NCI-H2196 treated with DMSO at 0.1 percent for 48 hours (cell line): ENCODE results near the gene THSD1.

Experiments
- DNase-seq: peaks from one replicate; lab custom pipeline; 2025; ENCODE audit not compliant: unreplicated experiment; lab: John Stamatoyannopoulos, UW

The THSD1 gene

GRCh38 chr13:52405767-52406494 lies at the start of gene THSD1:
Gene THSD1, minus strand, starts transcription at chr13:52406172. Its CDS starts 3,572 bp downstream, at chr13:52402600.
- DNase-seq: no peak

DNA sequence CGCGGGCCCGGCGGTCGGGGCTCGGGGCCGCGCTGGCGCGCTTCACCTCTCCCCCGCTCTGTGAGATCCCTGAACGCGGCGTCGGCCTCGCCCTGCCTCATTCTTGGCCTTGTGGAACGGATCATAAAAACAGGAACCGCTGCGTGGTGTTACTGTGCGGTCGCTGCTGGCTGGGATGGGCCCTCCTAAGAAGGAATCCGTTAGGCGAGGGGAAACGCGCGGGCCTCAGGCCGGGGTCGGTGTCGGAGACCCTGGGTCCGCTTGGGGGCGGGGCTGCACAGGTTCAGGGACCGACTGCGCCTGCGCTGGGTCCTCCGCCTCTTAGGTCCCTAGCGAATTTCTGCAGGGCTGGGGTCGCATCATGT lies 49.7 kb upstream of the THSD1 start:
- no peak for DNase-seq

GRCh38 chr13:52454820-52455676 lies 49.1 kb upstream of the THSD1 start, which contains the start of gene CKAP2:
Gene CKAP2, plus strand, starts transcription at chr13:52455478. Its CDS starts 79 bp downstream, at chr13:52455557.
- peak; percentile 53 for DNase-seq

- DNase-seq: no peak
These were observed 48.5 kb upstream of the THSD1 start for GRCh38 chr13:52454459-52454819.

- DNase-seq: no peak
These were observed 46.5 kb upstream of the THSD1 start for GRCh38 chr13:52452470-52452869.

- DNase-seq: no peak
These were observed 45.3 kb upstream of the THSD1 start for GRCh38 chr13:52451135-52451804.

GRCh38 chr13:52450793-52451116 lies 44.8 kb upstream of the THSD1 start:
- DNase-seq: no peak

- DNase-seq: peak; percentile 66
These were observed 44.2 kb upstream of the THSD1 start, which contains the start of gene VPS36 for GRCh38 chr13:52450012-52450792. Gene VPS36, minus strand, starts transcription at chr13:52450634. Its CDS starts 40 bp downstream, at chr13:52450594.

GRCh38 chr13:52449331-52450011 lies 43.5 kb upstream of the THSD1 start:
- DNase-seq: no peak

GRCh38 chr13:52447815-52448552 lies 42.0 kb upstream of the THSD1 start:
- no peak for DNase-seq

GRCh38 chr13:52447354-52447753 lies 41.4 kb upstream of the THSD1 start:
- DNase-seq: no peak

- no peak for DNase-seq
These were observed 40.3 kb upstream of the THSD1 start for GRCh38 chr13:52446265-52446664.

- DNase-seq: no peak
These were observed 26.5 kb upstream of the THSD1 start for GRCh38 chr13:52432456-52432855.

DNA sequence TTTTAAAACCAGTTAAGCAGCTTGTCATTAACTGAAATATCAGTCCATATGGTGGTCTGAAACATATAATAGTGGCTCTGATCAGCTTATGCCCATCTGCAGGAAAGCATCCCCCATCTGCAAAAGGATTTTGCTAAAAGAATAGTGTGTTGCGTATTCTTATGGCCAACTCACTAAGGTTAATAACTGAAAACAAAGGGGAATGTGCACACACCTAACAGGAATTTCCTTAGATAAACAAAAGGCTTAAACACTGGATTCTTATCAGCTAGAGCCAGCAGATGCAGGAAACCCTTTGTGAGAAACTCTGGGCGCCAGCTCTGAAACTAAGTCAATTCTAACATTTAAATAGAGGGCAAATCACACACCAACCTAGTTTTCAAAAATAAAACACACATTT lies 22.3 kb upstream of the THSD1 start:
- no peak for DNase-seq

- no peak for DNase-seq
These were observed 15.2 kb upstream of the THSD1 start for GRCh38 chr13:52421216-52421615.

DNA sequence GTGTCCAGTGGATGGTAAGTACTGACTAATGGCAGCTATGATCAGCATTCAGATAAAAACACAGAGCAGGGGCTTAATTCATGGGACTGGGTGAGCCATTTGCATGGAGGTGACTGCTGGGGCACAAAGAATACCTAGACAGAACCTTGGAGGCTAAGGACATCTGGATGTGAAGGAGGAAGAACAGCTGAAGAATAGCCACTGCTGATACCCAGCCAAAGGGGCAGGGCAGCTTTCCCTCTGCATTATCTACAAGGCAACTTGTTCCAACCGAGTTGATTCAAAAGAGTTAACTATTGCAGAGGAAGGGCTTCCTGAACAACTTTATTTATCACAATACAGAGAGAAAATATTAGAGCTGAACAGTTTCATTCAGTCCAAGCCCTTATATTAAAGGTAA lies 13.1 kb upstream of the THSD1 start:
- no peak for DNase-seq

DNA sequence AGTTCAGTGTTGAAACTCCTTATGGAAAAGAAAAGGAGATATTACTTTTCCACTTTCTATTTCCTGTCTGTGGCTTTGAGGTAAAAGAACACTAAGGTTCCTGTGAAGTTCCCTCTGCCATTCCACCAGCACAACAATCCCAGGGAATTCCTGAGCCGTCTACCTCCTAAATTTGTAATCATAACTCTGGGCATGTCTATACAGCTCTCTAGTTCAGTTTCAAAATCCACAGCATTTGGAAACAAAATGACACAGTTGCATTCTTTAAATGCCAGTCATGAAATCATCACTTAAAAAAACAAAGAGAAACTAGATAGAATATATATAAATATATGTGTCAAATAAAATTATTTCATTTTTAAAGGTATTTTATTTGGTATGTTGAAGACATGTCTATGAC lies 9.0 kb upstream of the THSD1 start:
- no peak for DNase-seq

DNA sequence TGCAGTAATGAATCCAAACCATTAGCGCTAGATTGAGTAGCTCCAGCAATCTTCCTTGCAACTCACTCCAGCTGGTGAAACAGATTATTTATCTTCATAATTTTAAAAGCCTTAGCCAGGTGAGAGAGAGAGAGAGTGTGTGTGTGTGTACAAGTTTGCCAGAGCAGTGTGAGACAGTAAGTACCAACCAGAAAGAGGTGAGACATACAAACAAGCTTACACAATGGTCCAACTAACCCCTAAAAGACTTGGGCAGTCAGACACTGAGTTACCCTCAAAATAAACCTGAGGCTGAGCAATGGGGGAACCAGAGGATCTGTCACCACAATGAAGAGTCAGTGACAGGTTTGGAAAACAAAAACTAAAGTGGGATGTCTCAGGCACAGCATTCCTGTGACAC lies 8.1 kb upstream of the THSD1 start:
- DNase-seq: no peak

DNA sequence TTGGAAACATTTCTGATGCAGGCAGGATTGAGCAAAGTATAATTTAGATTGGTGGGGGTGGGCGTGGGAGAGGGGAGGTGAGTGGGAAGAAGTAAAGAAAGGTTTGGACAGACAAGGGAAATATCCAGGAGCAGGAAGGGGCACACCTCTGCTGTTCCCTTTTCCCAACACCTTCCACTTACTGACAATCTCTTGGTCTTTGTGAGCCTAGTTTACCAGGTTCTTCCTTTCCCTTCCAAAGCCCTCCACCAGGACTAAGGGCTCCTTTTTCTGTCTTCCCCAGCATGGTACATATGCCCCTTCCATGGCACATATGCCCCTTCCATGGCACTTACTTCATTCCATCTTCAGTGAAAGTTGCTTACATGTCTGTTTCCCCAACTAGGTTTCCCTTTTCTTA lies 6.2 kb upstream of the THSD1 start:
- DNase-seq: no peak

DNA sequence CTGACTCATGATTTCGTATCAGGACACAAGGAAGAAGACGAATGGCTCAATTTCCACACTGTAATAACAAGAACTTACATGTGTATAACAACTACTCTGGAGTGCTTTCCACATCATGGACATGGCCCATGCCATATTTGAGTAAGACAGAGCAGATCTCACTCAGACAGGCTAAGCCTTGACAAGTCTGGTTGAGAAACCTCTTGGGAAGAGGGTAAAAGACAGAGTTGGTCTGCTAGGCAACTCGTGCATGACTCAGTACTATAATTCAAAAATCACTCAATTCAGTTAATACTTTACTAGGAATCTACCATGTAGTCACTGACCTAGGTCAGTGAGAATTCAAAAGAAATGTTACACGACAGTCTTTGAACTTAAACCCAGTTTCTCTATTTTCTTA lies 5.7 kb upstream of the THSD1 start:
- no peak for DNase-seq
